IPS-18a (cell line): ENCODE data around the gene NOP53.
"Not testable (repeated sequence)": the region's sequence is repeated elsewhere in the genome, so short reads cannot be mapped to it uniquely, and the experiment has no call there.

Source experiments
- H3K27ac ChIP-seq: one replicate; pipeline ENCODE4 v1.5.1; 2013; ENCODE audit warnings: low read length
- H3K27me3 ChIP-seq: one replicate; pipeline ENCODE4 v1.6.1; 2013; ENCODE audit warnings: mild to moderate bottlenecking, low read length; ENCODE audit not compliant: control insufficient read depth, insufficient read depth
- H3K36me3 ChIP-seq: one replicate; pipeline ENCODE4 v1.6.1; 2013; ENCODE audit warnings: low read depth, low read length; ENCODE audit not compliant: control insufficient read depth
- H3K4me1 ChIP-seq: one replicate; pipeline ENCODE4 v1.6.1; 2013; ENCODE audit warnings: low read depth, low read length; ENCODE audit not compliant: control insufficient read depth
- H3K4me3 ChIP-seq: one replicate; pipeline ENCODE4 v1.5.1; 2013; ENCODE audit warnings: low read length
- H3K9ac ChIP-seq: one replicate; pipeline ENCODE4 v1.6.1; 2013; ENCODE audit warnings: mild to moderate bottlenecking, low read length, moderate library complexity
- H3K9me3 ChIP-seq: one replicate; pipeline ENCODE4 v1.6.1; 2013; ENCODE audit warnings: low read depth, low read length; ENCODE audit not compliant: control insufficient read depth

NOP53 gene

DNA sequence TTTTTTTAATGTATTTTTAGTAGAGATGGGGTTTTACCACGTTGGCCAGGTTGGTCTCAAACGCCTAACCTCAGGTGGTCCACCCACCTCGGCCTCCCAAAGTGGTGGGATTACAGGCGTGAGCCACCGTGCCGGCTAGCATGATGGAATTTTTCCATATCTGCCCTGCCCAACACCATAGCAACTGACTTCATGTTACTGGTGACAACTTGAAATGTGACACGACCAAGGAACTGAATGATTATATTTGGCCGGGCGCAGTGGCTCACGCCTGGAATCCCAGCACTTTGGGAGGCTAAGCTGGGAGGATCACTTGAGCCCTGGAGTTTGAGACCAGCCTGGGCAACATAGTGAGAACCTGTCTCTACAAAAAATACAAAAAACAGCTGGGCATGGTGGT, 42.0 kb downstream of the NOP53 start:
- not testable (repeated sequence) for H3K4me1 ChIP-seq, H3K27me3 ChIP-seq, H3K27ac ChIP-seq, H3K9me3 ChIP-seq, H3K4me3 ChIP-seq, H3K9ac ChIP-seq
- H3K36me3 ChIP-seq = peaks cover 29% of the 10 kb centered on the region

DNA sequence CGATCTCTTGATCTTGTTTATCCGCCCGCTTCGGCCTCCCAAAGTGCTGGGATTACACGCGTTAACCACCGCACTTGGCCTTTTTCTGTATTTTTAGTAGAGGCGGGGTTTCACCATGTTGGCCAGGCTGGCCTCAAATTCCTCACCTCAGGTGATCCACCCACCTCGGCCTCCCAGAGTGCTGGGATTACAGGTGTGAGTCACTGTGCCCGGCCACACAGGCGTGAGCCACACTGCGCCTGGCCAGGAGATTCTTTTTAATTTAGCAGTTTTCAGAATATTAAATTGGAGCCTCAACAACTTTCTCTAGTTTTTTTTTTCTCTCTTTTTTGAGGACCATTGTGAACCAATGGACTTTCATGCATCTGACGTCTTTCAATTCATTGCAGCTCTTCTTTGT, 44.5 kb downstream of the NOP53 start:
- peak overlapping the region; percentile 24 for H3K27ac ChIP-seq
- peak overlapping the region; percentile 28 for H3K9ac ChIP-seq
- not testable (repeated sequence) for H3K4me3 ChIP-seq, H3K27me3 ChIP-seq, H3K4me1 ChIP-seq, H3K36me3 ChIP-seq, H3K9me3 ChIP-seq

DNA sequence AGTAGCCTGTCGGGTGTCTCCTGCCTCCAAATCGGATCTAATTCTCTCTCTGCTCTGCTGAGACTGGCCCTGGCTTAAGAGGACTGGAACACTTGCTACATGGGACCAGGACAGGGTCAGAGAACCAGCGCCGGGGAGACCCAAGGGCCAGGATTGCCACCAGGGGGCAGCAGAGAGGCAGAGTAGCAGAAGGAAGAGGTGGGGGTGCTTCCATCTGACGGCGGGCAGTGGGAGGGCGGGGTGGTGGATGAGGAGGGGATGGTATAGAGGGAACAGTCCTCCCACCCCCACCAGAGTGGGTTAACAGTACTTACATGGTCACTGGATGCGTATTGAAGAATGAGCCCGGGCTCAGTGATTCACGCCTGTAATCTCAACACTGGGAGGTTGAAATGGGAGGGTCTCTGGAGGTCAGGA, 45.1 kb downstream of the NOP53 start:
- Histone ChIP-seq H3K4me3 (no peak overlapping the region), H3K9me3 (peaks cover 2% of the 10 kb centered on the region), H3K4me1 (no peaks in the 10 kb centered on the region), H3K27me3 (no peaks in the 10 kb centered on the region), H3K36me3 (peaks cover 7% of the 10 kb centered on the region), H3K9ac (peak overlapping the region; percentile 28), H3K27ac (no peak overlapping the region)

DNA sequence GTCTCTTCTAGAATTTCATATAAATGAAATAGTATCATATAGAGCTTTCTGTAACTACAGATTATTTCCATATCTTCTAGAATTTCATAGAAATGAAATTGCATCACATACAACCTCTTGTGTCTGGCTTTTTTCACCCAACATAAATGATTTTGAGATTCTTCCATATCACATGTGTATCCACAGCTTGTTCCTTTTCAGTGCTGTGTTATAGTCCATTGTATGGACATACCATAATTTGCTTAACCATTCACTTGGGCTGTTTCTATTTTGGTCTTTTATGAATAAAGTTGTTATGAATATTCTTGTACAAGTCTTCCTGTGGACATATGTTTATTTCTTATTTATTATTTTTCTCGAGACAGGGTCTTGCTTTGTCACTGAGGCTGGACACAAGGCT, 47.3 kb downstream of the NOP53 start:
- Histone ChIP-seq H3K9me3 (peaks cover 2% of the 10 kb centered on the region), H3K9ac (no peak overlapping the region), H3K4me1 (no peaks in the 10 kb centered on the region), H3K36me3 (no peaks in the 10 kb centered on the region), H3K27ac (no peak overlapping the region), H3K4me3 (no peak overlapping the region), H3K27me3 (no peaks in the 10 kb centered on the region)

DNA sequence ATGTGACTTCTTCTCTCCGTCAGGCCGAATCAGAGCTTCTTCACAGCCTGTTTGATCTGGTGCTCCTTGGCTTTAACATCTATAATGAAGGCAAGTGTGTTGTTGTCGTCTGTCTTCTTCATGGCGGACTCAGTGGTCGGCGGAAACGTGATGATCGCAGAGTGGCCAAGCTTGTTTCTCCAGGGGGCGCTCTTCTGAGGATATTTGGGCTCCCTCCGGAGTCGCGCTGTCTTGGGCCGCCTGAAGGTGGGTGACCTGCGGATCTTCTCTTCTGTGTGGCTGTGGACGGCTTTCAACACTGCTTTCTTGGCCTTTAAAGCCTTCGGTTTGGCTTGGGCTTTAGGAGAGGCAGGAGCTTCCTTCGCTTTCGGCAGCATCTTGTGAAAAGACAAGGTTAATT, 49.2 kb downstream of the NOP53 start:
- no peak overlapping the region for H3K9ac ChIP-seq

DNA sequence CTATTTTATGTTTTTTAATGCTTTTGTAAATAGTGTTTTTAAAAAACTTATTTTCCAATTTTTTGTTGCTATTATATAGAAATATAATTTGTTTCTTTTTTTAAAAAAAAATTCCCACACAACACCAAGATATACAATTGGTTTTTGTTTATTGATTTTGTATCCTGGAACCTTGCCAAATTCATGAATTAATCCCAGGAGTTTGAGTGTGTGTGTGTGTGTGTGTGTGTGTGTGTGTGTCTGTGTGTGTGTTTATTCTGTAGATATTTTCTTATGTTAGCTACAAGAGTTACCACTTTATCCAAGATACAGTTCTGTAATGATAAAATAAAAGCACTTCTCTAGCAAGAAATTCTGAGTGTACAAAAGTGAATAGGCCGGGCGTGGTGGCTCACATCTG, 51.4 kb downstream of the NOP53 start:
- Histone ChIP-seq H3K4me1 (no peaks in the 10 kb centered on the region), H3K27ac (no peak overlapping the region), H3K9me3 (peaks cover 6% of the 10 kb centered on the region), H3K4me3 (no peak overlapping the region), H3K36me3 (no peaks in the 10 kb centered on the region), H3K27me3 (no peaks in the 10 kb centered on the region), H3K9ac (no peak overlapping the region)

More for the DNA sequence above, 49.2 kb downstream of the NOP53 start:
- no peaks in the 10 kb centered on the region for H3K36me3 ChIP-seq
- no peak overlapping the region for H3K27ac ChIP-seq
- no peaks in the 10 kb centered on the region for H3K4me1 ChIP-seq
- no peaks in the 10 kb centered on the region for H3K27me3 ChIP-seq
- peaks cover 2% of the 10 kb centered on the region for H3K9me3 ChIP-seq
- no peak overlapping the region for H3K4me3 ChIP-seq

DNA sequence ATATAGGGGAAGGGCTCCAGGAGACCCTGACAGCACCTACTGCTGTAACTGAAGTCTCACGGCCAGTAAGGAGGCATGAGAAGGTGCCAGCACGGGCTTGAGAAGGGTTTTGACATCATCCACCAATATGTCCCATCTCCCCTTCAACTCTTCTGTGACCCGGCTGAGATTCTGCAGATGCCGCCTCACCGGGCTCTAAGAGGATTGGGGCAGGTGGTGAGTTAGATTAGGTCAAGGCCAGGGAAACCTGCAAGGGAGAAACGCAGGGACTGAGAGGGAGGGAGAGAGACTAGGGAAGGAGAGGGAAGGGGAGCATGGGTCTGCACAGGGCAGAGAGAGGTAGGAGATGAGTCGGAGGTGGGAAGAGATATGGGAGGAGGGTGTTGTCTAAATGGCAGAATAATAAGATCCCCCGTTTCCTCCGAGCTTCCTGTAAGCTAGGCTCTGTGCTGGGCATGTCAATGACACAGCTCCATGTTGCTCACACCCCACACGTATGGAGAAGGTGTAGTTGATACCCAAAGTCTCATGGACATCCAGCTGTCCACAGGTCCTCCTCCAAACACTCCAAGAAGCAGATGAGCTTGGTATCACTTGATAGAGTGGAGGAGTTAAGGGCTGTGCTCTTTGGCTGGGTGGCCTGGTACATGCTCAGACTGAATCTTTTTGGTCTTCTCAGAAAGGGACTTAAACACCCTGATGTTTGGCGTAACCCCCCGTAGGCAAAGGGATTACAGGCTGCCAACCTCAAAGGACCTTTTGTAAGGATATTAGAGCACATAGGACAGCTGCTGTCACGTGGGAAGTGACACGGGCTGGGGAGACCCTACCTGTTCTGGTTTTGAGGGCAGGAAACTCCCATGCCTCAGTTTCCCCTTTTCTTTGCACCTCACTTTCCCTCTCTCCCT, 52.9 kb downstream of the NOP53 start:
- Histone ChIP-seq H3K4me1 (no peaks in the 10 kb centered on the region), H3K27ac (no peak overlapping the region), H3K36me3 (no peaks in the 10 kb centered on the region), H3K27me3 (no peaks in the 10 kb centered on the region), H3K4me3 (no peak overlapping the region), H3K9me3 (peaks cover 4% of the 10 kb centered on the region), H3K9ac (no peak overlapping the region)

DNA sequence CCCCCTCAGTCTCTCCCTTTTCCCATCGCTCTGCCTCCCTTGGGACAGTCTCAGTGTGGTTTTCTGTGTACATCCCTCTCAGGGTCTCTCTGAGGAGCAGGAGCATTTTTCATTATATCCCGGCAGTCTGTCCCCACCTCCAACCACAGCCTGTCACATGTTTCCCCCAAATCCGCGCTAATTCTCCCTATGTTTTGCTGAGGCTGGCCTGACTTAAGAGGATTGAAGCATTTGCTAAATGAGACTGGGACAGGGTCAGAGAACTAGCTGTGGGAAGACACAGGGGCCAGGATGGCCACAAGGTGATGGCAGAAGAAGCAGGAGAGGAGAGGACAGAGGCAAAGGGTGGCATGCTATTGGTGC, 53.5 kb downstream of the NOP53 start:
- Histone ChIP-seq H3K9ac (no peak overlapping the region), H3K36me3 (no peaks in the 10 kb centered on the region), H3K9me3 (peaks cover 4% of the 10 kb centered on the region), H3K27ac (no peak overlapping the region), H3K27me3 (no peaks in the 10 kb centered on the region), H3K4me1 (no peaks in the 10 kb centered on the region), H3K4me3 (no peak overlapping the region)

DNA sequence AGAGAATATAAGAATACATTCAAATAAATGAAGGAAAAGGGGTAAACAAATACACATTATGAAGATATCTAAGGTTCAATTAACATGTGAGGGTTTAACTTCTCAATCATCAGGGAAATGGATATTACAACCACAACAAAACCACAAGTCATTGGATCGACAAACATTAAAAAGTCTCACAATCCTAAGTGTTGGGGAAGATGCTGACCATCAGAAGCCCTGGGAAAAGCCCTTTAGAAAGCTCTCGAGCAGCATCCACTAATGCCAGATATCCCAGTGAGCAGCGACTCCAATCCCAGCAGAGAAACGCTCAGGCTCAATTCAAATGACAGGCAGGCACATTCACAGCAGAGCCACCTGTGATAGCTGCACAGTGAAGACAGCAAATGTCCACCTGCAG, 55.9 kb downstream of the NOP53 start:
- Histone ChIP-seq H3K4me1 (no peaks in the 10 kb centered on the region), H3K36me3 (no peaks in the 10 kb centered on the region), H3K27me3 (no peaks in the 10 kb centered on the region), H3K9ac (no peak overlapping the region), H3K4me3 (no peak overlapping the region), H3K27ac (no peak overlapping the region), H3K9me3 (peaks cover 4% of the 10 kb centered on the region)

DNA sequence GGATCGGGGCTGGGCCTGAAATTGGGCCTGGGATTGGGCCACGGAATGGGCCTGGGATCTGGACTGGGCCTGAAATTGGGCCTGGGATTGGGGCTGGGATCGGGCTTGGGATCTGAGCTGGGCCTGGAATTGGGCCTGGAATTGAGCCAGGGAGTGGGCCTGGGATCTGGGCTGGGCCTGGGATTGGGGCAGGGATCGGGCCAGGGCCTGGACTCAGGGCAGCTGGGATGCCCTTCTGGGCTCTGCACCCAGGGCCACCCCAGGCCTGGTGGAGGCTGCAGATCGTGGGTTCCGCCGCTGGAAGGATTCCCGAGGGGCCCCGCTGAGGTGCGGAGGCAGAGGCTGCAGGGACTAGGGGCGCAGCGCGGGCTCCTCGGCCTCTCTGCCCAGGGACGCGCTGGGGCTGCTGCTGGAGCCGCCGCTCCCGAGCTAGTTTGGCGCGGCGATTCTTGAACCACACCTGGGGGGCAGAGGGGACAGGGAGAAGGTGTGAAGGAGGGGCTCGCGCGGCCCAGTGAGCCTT, 57.2 kb downstream of the NOP53 start:
- Histone ChIP-seq H3K4me3 (no peak overlapping the region), H3K4me1 (no peaks in the 10 kb centered on the region), H3K27me3 (no peaks in the 10 kb centered on the region), H3K9ac (no peak overlapping the region), H3K9me3 (peaks cover 4% of the 10 kb centered on the region), H3K27ac (no peak overlapping the region), H3K36me3 (no peaks in the 10 kb centered on the region)

DNA sequence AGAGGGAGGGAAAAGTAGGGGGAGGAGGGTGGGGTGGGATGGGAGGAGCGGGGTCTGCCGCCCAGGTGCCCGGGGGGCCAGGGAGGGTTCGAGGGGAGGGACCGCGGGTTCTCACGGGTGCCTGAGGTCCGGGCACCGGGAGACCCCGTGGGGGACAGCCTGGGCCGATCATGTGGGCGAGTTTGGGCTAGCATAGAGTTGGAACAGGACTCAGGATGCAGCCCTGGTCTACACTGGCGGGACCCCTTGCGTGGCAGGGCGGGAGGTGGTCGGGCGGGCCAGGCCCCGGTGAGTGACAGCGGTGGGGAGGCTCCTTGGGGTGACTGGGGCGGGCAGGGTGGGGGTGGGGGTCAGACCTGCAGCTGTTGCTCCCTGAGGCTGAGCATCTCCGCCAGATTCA, 57.8 kb downstream of the NOP53 start:
- not testable (repeated sequence) for H3K27ac ChIP-seq, H3K9me3 ChIP-seq, H3K9ac ChIP-seq, H3K27me3 ChIP-seq, H3K4me3 ChIP-seq, H3K36me3 ChIP-seq, H3K4me1 ChIP-seq

DNA sequence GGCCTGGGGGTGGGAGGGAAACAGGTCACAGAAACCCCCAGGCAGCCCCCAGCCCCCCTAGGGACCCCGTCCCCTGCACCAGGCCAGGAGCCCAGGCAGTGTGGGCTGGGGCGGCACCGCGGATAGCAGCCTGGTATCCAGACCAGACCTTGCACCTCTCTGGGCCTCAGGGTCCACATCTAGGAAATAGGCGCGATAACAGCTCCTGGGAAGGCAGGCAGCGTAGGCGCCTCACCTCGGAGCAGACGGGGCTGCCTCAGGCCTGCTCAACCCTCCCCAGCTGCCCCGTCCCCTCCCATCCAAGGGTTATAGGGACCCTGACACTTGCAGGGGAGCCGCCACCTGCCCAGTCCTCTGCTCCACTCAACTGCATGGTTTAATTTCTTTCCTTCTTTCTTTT, 58.3 kb downstream of the NOP53 start:
- not testable (repeated sequence) for H3K36me3 ChIP-seq, H3K9ac ChIP-seq, H3K9me3 ChIP-seq, H3K4me3 ChIP-seq, H3K4me1 ChIP-seq, H3K27me3 ChIP-seq, H3K27ac ChIP-seq
